NCI-H524 (cell line): ENCODE measurements around the gene TUBB4B.

Experiments used
- DNase-seq, 2 experiments: peaks; one replicate each; lab custom pipeline; 2025; lab: John Stamatoyannopoulos, UW

TUBB4B gene

GRCh38 chr9:137240841-137241489 lies at the start of gene TUBB4B:
TSS of gene TUBB4B (plus strand) at chr9:137241287. CDS start at chr9:137241361, 74 bp downstream.
- DNase-seq = peak; percentile 100

GRCh38 chr9:137191691-137192447 lies 49.2 kb upstream of the TUBB4B start:
- DNase-seq = no peak

GRCh38 chr9:137192448-137192780 lies 48.7 kb upstream of the TUBB4B start:
- DNase-seq = no peak

GRCh38 chr9:137192859-137193258 lies 48.2 kb upstream of the TUBB4B start:
- DNase-seq = no peak

- DNase-seq = no peak
Measured at GRCh38 chr9:137193771-137194170, 47.3 kb upstream of the TUBB4B start.

- DNase-seq = peak; percentile 42 to 80
Measured at GRCh38 chr9:137194388-137194787, 46.7 kb upstream of the TUBB4B start.

GRCh38 chr9:137194909-137195308 lies 46.2 kb upstream of the TUBB4B start:
- no peak for DNase-seq

- no peak for DNase-seq
Measured at GRCh38 chr9:137195525-137196220, 45.4 kb upstream of the TUBB4B start.

- DNase-seq = no peak
Measured at GRCh38 chr9:137198051-137198901, 42.8 kb upstream of the TUBB4B start.

GRCh38 chr9:137198902-137199283 lies 42.2 kb upstream of the TUBB4B start:
- DNase-seq = no peak

- no peak for DNase-seq
Measured at GRCh38 chr9:137199411-137200121, 41.5 kb upstream of the TUBB4B start.

GRCh38 chr9:137200311-137201204 lies 40.5 kb upstream of the TUBB4B start, which contains the start of gene TPRN:
TSS of gene TPRN (minus strand) at chr9:137200741. CDS start at chr9:137200711, 30 bp downstream.
- DNase-seq = peak; percentile 100

GRCh38 chr9:137201205-137201868 lies 39.8 kb upstream of the TUBB4B start:
- no peak for DNase-seq

- no peak for DNase-seq
Measured at GRCh38 chr9:137202966-137203365, 38.1 kb upstream of the TUBB4B start.

GRCh38 chr9:137204731-137205125 lies 36.4 kb upstream of the TUBB4B start:
- no peak for DNase-seq

GRCh38 chr9:137205126-137206069 lies 35.7 kb upstream of the TUBB4B start, which contains the start of the genes NDOR1 and TMEM203:
TSS of gene NDOR1 (plus strand) at chr9:137205700. CDS start at chr9:137205778, 78 bp downstream.
TSS of gene TMEM203 (minus strand) at chr9:137205648. CDS start at chr9:137205414, 234 bp downstream.
- DNase-seq = peak; percentile 44 to 79

- no peak for DNase-seq
Measured at GRCh38 chr9:137206602-137207001, 34.5 kb upstream of the TUBB4B start.

- DNase-seq = no peak
Measured at GRCh38 chr9:137211532-137211931, 29.6 kb upstream of the TUBB4B start.
